Neutrophil (primary cell): Measurements from ENCODE around the gene GMDS.

ENCODE experiments used
- H3K27ac ChIP-seq: fragments of 200-600 bp; sonication (generic); 2 replicates; pipeline ENCODE4 v1.5.1; 2016; ENCODE audit warnings: mild to moderate bottlenecking, moderate library complexity
- H3K27me3 ChIP-seq: fragments of 200-600 bp; sonication (generic); 2 replicates; pipeline ENCODE4 v1.6.0; 2016; ENCODE audit warnings: mild to moderate bottlenecking
- H3K36me3 ChIP-seq: fragments of 200-600 bp; sonication (generic); 2 replicates; pipeline ENCODE4 v1.5.1; 2017
- H3K4me1 ChIP-seq, 2 experiments: fragments of 200-600 bp in 1 of 2; sonication (generic) in 1 of 2; 1 replicate in 1 of 2; 2 replicates in 1 of 2; pipeline versions ENCODE4 v1.5.1 to v1.6.1; 2013 to 2016; ENCODE audit warnings: low read depth in 1 of 2, low read length in 1 of 2, mild to moderate bottlenecking in 1 of 2, moderate library complexity in 1 of 2; ENCODE audit not compliant: control insufficient read depth in 1 of 2, insufficient read depth in 1 of 2
- H3K4me3 ChIP-seq, 2 experiments: fragments of 200-600 bp in 1 of 2; sonication (generic) in 1 of 2; 1 replicate in 1 of 2; 2 replicates in 1 of 2; pipeline ENCODE4 v1.5.1; 2013 to 2016; ENCODE audit warnings: low read depth in 1 of 2, low read length in 1 of 2, mild to moderate bottlenecking in 1 of 2, moderate library complexity in 1 of 2
- H3K9me3 ChIP-seq: fragments of 200-600 bp; sonication (generic); 2 replicates; pipeline ENCODE4 v1.5.1; 2016
- CTCF ChIP-seq: fragments of 200-600 bp; sonication (generic); IDR thresholded peaks from 2 replicates; pipeline ENCODE4 v1.5.1; 2016; ENCODE audit warnings: antibody characterized with exemption

Gene GMDS

DNA sequence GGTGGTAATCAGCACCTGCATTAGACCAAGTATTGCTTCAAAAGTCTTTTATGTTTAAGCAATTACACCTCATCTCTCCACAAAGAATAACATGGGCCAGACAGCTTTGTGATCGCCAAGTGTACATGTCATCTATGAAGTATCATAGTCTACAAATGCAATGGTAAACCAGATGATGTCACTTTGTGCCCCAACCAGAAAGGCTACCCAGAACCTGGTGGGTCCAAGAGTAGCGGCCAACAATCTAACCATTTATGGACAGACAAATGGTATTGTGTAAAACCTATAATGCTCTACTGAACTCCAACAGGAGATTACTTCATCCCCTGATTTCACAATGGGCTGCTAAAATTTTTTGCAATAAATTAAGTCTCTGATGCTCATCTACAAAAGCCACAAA, 295.9 kb downstream of the GMDS start:
- Histone ChIP-seq H3K27ac (peak overlapping the region; percentile 49), H3K36me3 (no peaks in the 10 kb centered on the region), H3K4me1 (peaks cover 24 to 37% of the 10 kb centered on the region in 2 experiments), H3K27me3 (no peaks in the 10 kb centered on the region), H3K9me3 (no peaks in the 10 kb centered on the region), H3K4me3 (no peak overlapping the region)
- no peak for TF ChIP-seq CTCF

DNA sequence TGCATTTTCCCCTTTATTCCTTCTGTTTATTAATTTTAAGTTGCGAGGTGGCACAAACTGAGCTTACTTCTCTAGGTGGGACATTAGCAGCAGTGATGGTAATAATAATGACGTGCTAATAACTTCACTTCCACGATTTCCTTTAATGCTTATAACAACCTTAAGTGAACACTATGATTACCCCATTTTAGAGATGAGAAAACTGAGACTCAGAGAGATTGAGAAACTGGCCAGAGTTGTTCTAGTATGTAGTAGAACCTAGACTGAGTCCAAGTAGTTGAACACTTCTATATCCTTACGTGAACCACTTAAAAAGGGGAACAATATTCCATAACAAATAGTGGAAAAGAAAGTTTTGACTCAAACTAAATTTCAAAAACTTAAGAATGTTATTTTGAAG, 297.5 kb downstream of the GMDS start:
- peaks cover 21 to 37% of the 10 kb centered on the region in 2 experiments for H3K4me1 ChIP-seq
- H3K36me3 ChIP-seq: no peaks in the 10 kb centered on the region
- TF ChIP-seq CTCF: no peak
- H3K27ac ChIP-seq: no peak overlapping the region
- H3K9me3 ChIP-seq: no peaks in the 10 kb centered on the region
- H3K27me3 ChIP-seq: no peaks in the 10 kb centered on the region
- no peak overlapping the region for H3K4me3 ChIP-seq

DNA sequence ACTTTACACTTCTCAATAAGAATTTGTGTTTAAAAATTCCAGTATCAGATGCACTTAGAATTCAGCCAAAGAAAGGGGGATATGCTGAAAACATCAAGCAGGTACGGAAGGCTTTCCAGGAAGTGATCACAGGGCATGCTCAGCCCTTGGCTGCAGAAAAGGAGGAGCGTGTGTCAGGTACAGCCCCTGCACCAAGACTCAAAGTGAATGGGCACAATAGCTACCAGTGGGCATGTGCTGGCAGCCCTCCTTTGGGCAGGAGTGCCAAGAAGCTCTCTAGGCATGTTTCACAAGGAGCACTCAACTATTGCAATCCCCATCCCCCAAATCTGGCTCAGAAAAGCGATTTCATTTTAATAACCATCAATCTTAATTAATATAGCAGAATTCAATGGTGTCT, 298.8 kb downstream of the GMDS start:
- Histone ChIP-seq H3K4me1 (peaks cover 21 to 37% of the 10 kb centered on the region in 2 experiments), H3K36me3 (no peaks in the 10 kb centered on the region), H3K9me3 (no peaks in the 10 kb centered on the region), H3K27ac (no peak overlapping the region), H3K4me3 (no peak overlapping the region), H3K27me3 (no peaks in the 10 kb centered on the region)
- TF ChIP-seq CTCF: no peak

DNA sequence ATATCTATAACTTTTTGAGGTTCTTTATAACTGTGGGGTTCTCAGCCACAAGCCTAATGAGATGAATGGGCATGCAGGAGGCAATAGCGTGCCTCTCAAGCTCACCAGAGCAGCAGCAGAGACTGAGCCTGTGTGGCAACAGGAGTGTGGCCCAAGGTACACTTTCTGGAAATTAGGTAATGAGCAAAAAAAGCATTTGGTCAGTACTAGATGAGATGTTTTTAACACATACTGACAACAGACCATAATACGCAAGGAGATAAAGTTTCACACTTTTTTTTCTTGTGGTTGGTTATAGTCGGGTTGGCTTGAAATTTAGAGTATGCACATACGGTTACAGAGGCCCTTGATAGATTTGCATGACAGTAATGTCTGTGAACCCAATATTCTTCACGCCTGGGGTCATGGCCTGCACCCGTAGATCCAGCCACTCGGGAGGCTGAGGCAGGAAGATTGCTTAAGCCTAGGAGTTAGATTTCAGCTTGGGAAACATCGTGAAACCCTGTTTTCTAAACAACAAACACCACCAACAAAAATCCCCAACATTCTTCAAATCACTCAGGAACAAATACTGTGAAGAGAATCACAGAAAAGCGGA, 300.1 kb downstream of the GMDS start:
- no peak overlapping the region for H3K27ac ChIP-seq
- no peaks in the 10 kb centered on the region for H3K36me3 ChIP-seq
- peaks cover 21 to 33% of the 10 kb centered on the region in 2 experiments for H3K4me1 ChIP-seq
- no peak overlapping the region for H3K4me3 ChIP-seq
- TF ChIP-seq CTCF: no peak
- no peaks in the 10 kb centered on the region for H3K9me3 ChIP-seq
- H3K27me3 ChIP-seq: no peaks in the 10 kb centered on the region

GRCh38 chr6:1942834-1943233, 302.6 kb downstream of the GMDS start:
- Histone ChIP-seq H3K36me3 (no peaks in the 10 kb centered on the region), H3K4me1 (peaks cover 7 to 17% of the 10 kb centered on the region in 2 experiments), H3K27ac (no peak overlapping the region), H3K9me3 (no peaks in the 10 kb centered on the region), H3K27me3 (no peaks in the 10 kb centered on the region), H3K4me3 (no peak overlapping the region)
- TF ChIP-seq CTCF: no peak
